ENCODE measurements around the gene PDIA2.
"Not testable (repeated sequence)": the region's sequence is repeated elsewhere in the genome, so short reads cannot be mapped to it uniquely, and the experiment has no call there.

PDIA2 gene

DNA sequence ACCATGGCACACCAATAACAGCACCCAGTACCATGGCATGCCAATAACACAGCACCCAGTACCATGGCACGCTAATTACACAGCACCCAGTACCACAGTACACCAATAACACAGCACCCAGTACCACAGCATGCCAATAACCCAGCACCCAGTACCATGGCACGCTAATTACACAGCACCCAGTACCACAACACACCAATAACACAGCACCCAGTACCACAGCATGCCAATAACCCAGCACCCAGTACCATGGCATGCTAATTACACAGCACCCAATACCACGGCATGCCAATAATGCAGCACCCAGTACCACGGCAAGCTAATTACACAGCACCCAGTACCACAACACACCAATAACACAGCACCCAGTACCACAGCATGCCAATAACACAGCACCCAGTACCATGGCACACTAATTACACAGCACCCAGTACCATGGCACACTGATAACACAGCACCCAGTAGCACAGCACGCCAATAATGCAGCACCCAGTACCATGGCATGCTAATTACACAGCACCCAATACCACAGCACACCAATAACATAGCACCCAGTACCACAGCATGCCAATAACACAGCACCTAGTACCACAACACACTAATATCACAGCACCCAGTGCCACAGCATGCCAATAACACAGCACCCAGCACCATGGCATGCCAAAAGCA lies 51.3 kb downstream of the PDIA2 start:
- not testable (repeated sequence) for DNase-seq

DNA sequence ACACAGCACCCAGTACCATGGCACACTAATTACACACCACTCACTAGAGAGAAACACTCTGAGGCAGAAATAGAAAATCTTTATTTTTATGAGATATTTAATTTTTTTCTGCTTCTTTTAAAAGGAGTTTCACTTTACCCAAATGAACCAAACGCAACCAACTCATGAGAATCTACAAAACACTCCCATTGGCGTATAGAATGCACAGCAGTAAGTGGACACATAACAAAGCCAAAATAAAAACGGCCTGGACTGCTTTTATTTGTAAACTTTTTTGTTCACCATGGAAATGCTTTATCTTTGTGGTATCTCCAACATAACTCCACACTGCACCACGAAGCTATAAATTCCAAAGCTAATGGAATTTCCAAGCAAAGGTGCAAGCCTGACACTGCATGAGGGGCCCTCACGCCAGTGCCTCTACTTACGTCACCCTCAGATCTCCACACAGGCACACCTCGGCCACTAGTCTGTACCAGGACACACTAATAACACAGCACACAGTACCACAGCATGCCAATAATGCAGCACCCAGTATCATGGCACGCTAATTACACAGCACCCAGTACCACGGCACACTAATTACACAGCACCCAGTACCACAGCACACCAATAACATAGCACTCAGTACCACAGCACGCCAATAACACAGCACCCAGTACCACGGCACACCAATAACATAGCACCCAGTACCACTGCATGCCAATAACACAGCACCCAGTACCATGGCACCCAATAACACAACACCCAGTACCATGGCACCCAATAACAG lies 52.1 kb downstream of the PDIA2 start:
- not testable (repeated sequence) for DNase-seq

DNA sequence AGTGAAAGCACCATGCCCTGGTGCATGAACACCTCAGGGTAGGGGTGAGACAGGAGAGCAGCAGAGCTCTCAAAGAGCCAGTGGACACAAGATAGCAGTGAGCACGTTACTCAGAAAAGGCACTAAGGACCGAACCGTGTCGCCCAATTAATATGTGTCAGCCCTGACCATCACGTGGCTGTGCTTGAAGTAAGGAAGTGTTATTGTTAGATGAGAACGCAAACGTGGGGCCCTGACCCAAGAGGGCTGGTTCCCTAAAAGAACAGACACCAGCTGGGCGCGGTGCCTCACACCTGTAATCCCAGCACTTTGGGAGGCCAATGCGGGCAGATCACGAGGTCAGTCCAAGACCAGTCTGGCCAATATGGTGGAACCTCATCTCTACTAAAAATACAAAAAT lies 53.3 kb downstream of the PDIA2 start:
- no peak for DNase-seq
